NCI-H1105 (cell line): ENCODE results near the gene ZCCHC8.
A peak's percentile ranks its signal among the peaks of the same experiment; 100 is the strongest.
"Not testable (repeated sequence)": the region's sequence is repeated elsewhere in the genome, so short reads cannot be mapped to it uniquely, and the experiment has no call there.

Source experiments
- DNase-seq: peaks from one replicate; lab custom pipeline; 2025; lab: John Stamatoyannopoulos, UW

The ZCCHC8 gene

GRCh38 chr12:122508163-122508562, 7.4 kb upstream of the ZCCHC8 start:
- no peak for DNase-seq

GRCh38 chr12:122506393-122506938, 5.7 kb upstream of the ZCCHC8 start:
- no peak for DNase-seq

GRCh38 chr12:122505419-122506051, 4.8 kb upstream of the ZCCHC8 start:
- DNase-seq: no peak

DNA sequence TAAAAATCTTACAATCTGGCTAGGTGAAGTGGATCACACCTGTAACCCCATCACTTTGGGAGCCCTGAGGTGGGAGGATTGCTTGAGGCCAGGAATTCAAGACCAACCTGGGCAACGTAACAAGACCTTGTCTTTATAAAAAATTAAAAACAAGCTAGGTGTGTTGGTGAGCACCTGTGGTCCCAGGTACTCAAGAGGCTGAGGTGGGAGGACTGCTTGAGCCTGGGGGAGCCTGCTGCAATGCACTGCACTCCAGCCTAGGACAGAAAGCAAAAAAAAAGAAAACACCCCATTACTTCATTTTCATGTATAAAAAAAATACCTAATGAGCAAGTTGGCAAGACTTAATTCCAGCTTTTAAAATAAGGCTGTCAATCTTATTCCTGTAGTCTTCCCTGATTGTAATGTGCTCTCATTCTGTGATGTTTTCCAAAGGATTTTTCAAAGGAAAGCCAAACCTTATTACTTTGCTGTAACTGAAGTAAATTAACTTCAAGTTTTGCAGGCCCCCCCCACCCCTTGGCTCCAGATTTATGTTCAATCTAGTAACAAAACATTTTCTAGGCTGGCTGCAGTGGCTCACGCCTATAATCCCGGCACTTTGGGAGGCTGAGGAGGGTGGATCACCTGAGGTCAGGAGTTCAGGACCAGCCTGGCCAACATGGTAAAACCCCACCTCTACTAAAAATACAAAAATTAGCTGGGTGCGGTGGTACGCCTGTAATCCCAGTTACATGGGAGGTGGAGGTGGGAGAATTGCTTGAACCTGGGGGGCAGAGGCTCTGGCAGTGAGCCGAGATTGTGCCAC, 3.3 kb upstream of the ZCCHC8 start:
- no peak for DNase-seq

GRCh38 chr12:122503147-122503751, 2.5 kb upstream of the ZCCHC8 start:
- DNase-seq: no peak

DNA sequence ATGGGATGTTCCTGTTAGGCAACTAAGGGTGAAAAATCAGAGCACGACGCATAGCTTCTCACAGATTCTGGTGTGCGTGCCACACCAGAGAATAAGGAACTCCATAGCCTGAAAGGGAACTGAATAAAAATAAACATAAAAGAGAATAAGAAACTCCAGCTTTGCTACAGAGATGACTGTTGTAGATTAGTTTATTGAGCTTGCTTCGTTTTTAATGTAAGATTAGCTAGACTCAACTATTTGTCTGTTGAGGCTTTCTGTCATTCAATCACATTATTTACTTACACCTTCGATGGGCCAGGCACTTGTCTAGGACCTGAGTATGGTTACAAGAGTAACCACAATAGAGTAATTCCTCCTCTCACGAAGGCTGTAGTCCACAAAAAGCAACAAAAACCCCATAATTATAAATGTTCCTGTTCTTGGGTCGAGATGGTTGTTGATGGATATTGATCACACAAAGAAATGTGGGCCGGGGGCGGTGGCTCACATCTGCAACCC, 807 bp upstream of the ZCCHC8 start:
- no peak for DNase-seq

DNA sequence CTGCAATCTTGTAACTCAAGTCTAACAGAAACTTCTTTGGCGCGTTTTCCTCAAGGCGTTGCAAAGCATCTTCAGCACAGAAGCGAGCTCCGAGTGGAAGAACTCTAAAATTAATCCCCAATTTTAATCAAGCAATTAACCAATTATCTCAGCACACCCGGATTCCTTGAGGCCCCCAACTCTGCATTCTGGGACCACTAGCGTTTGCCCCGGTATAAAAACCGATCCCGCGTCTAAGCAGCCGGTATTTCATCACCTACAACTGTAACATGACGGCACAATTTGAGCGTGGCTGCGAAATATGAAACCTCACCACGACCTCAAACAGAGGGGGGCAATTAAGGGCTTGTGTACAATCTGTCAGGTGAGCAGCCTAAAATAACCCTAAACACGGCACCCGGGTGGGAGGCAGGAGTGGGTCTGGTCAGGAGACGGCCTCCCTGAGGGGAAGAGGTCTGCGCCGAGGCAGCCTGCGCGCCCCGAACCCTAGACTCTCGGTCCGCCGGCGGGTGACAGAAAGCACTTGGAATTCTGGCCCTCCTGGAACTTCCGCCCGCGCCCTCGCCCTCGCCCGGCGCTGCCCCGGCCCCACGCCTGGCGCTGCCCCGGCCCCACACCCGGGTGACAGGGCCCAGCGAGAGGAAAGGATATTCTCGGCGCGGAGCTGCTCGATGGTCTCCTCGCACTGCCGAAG, 594 bp downstream of the ZCCHC8 start:
- DNase-seq: peak; percentile 43

DNA sequence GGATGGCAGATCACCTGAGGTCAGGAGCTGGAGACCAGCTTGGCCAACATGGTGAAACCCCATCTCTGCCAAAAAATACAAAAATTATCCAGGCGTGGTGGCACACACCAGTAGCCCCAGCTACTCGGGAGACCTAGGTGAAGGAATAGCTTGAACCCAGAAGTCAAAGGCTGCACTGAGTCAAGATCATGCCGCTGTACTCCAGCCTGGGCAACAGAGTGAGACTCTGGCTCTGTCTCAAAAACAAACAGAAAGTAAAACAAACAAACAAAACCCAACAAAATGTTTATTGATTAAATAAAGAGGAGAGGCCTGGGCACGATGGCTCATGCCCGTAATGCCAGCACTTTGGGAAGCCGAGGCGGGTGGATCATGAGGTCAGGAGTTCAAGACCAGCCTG, 5.5 kb downstream of the ZCCHC8 start:
- DNase-seq: no peak

DNA sequence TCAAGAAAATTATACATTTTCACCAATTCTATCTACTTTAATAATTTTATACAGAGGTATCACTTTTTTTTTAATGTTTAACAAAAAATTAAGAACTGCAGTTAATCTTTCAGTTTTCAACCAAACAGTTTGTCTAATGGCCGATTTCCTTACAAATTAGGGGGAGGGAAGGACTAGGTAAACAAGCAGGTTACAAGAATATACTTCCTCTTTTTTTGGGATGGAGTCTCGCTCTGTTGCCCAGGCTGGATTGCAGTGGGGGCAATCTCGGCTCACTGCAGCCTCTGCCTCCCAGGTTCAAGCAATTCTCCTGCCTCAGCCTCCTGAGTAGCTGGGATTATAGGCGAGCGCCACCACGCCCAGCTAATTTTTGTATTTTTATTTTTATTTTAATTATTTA, 7.5 kb downstream of the ZCCHC8 start:
- not testable (repeated sequence) for DNase-seq

DNA sequence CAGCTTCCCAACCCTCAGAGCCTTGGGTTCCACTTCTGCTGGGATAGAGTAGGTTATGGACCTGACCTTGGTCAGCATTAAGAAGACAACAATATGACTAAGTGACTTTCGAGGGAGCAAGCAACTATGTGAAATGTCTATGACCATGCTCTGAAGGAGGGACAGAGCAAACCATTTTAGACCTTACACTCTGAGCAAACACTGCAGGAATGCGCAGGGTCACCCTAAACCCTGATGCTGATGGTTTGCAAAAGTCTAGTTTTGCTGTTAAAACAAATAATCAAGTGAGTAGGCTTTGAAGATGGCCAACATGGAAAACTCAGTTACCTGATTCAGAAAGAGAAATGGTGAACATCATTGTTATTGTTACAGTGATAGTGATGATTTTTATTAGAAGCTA, 8.7 kb downstream of the ZCCHC8 start:
- DNase-seq: no peak

DNA sequence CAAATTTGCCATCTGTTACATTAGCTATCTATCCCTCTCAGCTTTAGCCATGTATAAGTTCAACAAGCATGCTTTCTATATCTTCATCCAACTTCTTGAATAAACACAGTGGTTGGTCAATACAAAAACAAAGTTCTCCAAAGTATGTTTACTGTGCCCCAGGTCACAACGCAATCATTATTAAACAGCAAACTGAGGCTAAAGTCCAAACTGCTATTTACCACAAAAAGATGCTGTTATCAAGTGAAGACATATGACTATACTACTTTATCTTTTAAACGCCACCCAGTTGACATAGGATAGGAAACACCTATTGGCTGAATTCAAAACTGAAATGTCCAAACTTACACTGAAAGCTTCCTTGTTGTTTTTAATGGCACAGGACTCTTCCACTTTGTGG, 11.7 kb downstream of the ZCCHC8 start:
- no peak for DNase-seq

- DNase-seq: not testable (repeated sequence)
Measured at GRCh38 chr12:122487807-122488206, 12.9 kb downstream of the ZCCHC8 start.

GRCh38 chr12:122486805-122487426, 13.8 kb downstream of the ZCCHC8 start:
- DNase-seq: no peak

GRCh38 chr12:122486360-122486759, 14.4 kb downstream of the ZCCHC8 start:
- DNase-seq: not testable (repeated sequence)

- not testable (repeated sequence) for DNase-seq
Measured at GRCh38 chr12:122484385-122484784, 16.3 kb downstream of the ZCCHC8 start.

GRCh38 chr12:122483969-122484368, 16.8 kb downstream of the ZCCHC8 start:
- DNase-seq: no peak

DNA sequence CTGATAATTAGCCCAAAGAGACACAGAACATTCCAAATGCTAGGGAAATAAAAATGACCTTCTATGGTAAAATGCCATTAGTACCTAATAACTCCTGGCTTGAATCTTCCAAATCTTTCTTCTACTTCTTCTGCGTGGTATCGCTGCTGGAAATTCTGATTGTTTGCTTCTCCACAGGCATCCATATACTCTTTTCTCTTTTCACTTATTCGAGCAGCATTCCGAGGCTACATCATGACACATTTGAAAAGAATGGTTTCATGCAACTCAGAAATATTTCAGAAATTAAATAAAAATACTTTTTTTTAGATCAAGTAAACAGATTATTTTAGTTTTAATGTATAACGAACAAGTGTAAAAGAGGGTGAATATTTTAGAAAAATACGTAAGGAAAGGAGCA, 18.9 kb downstream of the ZCCHC8 start:
- no peak for DNase-seq

GRCh38 chr12:122480753-122481152, 20.0 kb downstream of the ZCCHC8 start:
- no peak for DNase-seq

GRCh38 chr12:122474324-122474716, 26.4 kb downstream of the ZCCHC8 start:
- DNase-seq: no peak

DNA sequence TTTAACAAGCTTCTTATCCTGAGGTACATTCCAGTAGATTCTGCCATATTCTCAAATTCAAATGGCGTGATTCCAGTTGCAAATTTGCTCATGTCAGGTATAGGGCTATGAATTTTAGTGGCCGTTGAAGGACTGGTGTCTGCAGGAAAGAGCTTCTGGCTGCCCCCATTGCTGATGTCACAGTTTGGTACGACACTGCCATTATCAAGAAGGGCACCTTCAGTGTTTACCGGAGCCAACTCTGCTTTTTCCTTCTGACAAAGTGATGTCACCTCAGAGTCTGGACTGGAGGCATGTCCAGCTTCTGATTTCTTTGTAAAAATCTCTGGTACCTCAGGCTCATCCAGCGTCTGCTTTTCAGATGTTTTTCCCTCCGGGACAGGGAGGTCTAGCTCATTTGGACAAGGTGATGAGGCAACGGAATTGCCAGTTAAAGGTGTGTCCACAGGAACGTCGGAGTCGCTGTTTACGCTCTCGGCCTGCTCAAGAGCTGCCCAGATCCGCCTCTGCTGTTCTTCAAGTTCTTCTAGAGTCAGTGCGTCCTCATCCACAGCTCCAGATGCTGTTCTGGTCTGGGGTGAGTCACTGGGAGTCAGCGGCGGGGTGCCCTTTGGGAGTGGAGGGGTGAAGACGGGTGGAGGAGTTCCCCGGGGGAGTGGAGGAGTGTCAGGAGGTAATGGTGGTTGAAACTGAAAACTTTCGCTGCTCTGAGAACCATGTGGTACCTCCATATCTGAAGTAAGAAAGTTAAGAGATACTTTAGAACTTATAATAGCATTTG, 27.0 kb downstream of the ZCCHC8 start:
- no peak for DNase-seq
